NCI-H460 (cell line): ENCODE data around the gene SND1. TPM values are rescaled to one million over a fixed set of nuclear protein-coding genes. Genes with fewer than 3 reads are reported as not detected.
A peak's percentile ranks its signal among the peaks of the same experiment; 100 is the strongest.

ENCODE experiments used
- DNase-seq: peaks from one replicate; pipeline ENCODE4 v3.0.0-alpha.2; 2016; ENCODE audit warnings: low read depth; ENCODE audit errors: extremely low read depth
- total RNA-seq: library from RNA; depleted of rRNA; stranded (reverse); fragments of >200 nt; shearing (Covaris generic); gene quantifications from 2 replicates; pipeline ENCODE4 v1.2.3, GENCODE V29; 2014

The SND1 gene
- total RNA-seq, 1 experiment from 2014 or later: 193 TPM

DNA sequence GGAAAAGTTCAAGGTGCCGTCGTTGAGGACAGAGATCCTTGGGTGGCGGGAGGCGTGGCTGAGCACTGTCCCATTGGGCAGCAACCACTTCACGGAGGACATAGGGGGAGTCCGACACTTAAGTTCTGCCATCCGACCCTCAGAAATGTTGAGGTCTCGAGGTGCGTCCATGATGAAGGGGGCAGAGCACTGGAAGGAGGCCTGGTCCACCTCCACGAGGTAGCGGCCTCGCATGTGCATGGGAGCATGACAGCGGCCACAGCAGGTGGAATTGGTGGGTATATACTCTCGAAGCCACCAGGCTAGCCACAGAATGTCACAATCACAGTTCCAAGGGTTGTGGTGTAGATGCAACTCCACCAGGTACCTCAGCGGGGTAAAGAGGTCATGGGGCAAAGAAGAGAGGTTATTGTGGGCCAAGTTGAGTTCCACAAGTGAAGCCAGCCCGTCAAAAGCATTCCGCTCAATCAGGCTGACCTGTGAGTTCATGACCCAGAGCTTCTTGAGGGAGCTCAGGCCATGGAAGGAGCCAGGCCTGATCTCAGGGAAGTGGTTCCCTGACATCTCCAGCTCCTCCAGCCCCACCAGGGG lies 377.5 kb downstream of the SND1 start:
- DNase-seq: no peak

DNA sequence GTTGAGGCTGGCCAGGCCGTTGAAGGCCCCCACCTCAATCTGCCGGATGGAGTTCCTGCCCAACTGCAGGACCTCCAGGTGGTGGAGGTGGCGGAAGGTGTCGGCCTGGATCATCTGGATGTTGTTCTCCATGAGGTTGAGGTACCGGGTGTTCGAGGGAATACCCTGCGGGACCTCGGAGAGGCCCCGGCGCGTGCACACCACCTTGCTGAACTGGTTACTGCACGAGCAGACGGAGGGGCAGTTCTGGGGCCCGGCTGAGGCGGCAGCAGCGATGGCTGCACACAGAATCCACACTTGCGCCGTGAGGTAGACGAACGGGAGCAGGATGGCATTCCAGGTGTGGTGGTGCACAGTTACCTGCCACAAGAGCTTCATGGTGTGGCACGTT lies 378.3 kb downstream of the SND1 start:
- DNase-seq: no peak

DNA sequence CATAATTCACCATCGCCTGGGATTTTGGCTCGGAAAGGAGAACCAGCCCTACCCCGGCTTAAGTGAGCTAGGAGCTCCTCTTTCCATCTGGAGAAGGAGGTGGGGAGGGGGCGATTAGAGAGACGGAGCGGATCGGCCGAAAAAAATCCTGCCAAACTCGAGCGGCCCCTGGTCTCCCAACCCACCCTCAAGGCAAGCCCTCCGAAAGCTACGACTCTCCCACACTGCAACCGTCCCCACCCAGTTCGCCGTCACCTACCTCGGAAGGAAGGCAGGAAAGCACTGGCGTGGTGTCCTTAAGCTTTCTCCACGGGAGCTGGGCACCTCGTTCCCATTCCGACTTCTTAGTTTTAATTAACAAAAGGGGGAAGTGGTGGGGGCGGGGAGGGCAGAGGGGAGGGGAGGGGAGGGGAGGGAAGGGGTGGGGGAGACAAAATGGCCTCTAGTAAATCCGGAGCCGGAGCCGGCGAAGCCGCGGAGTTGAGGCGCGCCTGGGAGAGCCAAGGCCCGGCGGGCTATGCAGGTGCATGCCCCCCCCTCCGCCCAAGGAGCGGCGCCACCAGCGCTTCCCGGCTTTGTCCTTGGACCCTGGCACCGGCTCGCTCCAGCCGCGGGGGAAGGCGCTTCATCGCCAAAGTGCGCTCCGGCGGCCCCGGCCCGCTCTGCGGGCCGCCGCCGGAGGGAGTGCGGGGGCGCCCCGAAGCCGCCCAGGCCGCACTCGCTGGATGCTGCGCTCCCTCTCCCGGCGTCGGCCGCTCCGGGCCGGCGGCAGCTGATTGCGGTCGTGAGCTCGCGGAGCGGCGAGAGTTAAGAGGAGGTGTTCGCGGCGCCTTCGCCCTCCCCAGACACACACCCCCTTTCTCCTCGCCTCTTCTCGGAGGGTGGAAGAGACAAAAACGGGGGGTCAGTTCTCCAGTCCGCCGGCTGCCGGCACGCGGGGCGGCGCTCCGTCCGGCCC lies 378.9 kb downstream of the SND1 start, which contains the start of gene LRRC4:
Gene LRRC4, minus strand, starts transcription at position 784 of the 958 bp plus-strand sequence. CDS start 797 bp downstream, outside the sequence.
- no peak for DNase-seq

DNA sequence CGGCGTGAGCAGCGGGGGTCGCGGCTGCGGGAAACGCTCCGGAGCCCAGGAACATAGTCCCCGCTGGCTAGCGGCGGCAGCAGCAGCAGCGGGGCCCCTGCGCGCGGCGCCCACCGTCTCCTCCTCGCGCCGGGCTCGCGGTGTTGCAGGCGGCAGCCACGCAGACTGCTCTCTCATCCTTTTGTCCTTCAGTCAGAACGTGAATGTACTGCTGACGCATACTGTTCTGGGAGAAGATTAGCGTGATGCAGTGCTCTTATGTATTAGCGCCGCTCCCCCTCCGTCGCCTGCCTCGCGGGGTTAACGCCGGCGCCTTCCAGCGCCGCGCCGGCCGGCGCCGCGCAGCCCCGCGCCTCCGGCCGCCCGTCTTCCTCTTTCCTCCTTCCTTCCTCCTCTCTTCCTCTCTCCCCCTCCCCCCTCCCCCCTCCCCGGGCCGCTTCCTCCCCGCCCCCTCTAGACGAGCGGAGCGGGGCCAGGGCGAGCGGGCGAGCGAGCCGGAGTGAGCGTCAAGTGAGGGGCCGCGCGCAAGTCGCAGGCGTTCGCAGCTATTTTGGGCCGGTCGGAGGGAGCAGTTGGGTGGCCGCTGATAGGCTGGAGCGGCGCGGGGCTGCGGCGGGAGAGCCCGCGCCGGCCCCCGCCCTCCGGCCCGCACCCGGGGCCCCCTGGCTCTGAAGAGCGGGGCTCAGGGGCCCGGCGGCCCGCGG lies 380.1 kb downstream of the SND1 start:
- no peak for DNase-seq

DNA sequence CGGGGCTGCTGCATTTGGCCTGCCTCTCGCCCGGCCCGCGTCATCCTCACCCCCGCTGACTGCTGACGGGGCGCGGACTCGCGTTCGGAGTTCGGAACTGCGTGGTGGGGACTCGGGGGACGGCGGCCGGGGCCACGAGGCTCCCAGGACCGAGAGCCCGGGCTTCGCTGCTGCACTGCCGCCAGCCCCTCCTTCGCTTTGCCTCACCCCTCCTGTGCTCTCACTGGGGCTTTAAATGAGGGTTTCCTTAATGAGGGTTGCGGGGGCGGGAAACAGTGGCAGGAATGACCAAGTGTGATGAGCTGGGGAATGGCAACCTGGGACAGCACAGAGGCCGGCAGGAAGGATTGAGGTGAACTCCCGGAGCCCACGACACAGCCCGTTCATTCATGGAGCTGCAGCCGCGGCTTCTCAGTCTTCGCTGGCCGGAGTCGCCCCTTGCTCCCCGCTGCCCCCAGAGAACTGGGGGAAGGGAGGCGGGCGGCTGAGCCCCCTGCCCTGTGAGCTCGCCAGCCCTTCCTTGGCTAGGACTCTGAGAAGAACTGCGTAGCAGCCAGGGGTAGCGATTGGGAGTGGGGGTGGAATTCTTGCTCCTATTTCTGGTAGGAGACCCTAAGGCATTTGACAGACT lies 380.7 kb downstream of the SND1 start:
- no peak for DNase-seq

DNA sequence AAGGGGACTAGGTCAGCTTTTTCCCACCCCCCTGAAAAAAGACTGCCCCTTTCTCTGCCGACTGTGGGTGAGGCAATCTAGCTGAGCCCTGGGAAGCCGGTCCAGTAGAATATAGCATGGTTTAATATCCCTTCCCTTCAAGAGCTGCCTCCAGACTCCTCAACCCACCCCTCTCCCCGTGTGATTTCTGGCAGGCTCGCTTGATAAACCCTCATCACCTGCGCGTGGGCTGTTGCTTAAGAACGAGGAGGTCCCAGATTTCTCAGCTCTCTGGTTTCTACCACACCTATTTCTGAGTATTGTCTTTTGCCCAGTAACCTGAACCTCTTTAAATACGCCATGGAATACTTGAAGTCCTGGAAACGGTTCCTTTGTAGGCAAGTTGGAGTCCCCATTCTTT lies 381.3 kb downstream of the SND1 start:
- DNase-seq: no peak

DNA sequence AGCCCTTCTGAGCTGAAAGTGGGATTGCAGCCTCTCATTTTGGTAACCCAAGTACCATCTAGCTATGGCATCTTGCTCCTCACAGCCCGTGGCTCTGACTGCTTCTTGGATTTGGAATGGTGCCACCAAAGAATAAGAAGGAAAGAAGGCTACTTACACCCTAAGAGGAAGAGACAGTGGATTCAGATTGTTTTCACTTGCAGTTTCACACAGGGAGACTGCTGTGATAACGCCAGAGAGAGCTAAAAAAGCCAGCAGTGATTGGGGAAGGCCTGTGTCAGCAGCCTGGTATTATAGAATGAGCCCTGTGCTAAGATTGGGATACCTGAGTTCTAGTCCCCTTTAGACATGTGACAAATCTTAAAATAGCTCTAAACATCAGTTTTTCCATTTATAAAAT lies 382.8 kb downstream of the SND1 start:
- no peak for DNase-seq

DNA sequence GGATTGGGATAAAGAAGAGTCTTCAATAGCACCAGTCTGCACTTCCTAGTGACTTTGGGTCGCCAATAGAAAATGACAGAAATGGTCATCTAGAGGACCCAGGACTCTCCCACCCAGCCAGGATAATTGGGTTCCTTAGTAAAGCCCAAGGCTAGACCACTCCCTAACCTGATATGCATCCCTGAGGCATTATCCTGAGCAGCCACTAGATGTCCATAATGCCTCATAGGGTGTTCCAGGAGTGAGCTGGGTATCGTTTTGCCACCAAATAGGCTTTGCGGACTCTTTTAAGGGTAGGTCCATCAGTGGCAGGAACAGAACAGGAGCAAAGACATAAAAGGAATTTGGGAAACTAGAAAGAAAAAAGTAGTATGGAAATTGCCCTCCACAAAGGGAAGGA lies 383.7 kb downstream of the SND1 start:
- peak; percentile 9 for DNase-seq

DNA sequence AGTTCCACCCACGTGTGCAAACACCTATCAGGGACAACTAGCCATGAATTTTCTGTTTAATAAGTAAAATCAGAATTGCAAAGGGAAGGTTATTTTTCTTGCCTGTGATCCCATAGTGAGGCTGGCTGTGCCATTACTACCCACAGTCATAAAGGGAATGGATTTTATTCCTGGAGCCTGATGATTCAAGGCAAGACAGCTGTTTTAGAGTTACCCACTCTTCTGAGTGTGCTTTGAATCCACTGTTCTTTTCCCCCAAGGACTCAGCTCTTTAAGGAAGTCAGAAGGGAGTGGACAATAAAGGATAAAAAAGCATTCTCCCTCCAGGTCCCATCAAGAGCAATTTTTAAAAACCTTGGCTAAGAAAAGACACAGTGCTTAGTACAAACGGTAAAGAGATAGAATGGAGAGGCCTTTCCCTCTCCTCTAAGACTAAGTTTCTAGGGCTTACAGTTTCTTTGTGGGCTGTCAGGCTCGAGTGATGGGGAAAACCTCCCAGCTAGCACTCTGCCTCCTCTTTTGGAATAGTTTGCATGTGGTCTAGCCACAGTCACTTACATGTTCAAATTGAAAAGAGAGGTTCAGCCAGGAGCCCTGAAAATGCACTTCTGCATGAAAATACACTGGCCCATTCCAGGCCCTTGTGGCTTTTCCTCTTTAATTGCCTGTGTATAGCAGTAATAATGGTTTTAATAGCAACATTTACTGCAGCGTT lies 384.4 kb downstream of the SND1 start:
- DNase-seq: no peak

DNA sequence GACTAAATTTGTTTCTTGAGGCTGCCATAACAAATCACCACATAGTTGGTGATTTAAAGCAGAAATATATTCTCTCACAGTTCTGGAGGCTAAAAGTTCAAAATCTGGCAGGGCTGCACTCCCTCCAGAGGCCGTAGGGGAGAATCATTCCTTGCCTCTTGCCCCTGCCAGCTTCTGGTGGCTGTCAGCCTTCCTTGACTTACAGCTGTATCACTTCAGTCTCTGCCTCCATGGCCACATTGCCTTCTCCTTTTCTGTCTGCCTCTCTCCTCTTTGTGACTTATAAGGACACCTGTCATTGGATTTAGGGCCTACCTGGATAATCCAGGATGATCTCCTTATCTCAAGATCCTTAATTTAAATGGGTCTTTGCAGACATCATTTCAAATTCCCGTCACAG lies 385.1 kb downstream of the SND1 start:
- DNase-seq: no peak

DNA sequence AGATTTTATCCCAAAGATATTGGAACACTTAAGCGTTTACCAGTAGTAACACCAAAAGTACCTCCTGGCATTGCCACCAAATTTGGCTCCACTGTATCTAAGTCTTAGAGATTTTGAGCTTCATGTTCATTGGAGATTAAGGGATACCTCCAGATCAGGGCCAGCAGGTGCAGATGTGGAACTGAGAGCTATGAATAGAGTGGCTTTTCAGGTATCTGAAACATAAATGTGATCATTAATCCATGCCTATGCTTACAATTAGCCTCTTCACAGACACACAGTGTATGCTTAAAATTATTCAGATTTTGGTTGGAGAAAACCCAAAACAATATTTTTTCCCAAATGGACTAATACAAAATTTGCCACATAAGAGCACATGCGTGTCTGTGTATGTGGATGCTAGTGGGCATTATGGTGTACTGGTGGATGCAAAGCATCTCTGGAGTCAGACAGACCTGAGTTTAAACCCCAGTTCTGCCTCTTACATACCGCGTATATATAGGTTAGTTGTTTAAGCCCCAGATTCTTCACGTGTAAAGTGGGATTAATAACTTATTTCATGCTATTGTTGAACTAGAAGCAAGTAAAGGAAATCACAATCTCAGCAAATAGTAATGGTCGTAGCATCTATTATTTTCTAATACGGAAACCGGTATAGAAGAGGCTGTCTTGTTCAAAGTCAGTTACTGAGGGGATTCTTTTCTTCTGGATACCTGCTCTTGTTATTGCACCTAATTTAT lies 386.1 kb downstream of the SND1 start:
- DNase-seq: no peak

DNA sequence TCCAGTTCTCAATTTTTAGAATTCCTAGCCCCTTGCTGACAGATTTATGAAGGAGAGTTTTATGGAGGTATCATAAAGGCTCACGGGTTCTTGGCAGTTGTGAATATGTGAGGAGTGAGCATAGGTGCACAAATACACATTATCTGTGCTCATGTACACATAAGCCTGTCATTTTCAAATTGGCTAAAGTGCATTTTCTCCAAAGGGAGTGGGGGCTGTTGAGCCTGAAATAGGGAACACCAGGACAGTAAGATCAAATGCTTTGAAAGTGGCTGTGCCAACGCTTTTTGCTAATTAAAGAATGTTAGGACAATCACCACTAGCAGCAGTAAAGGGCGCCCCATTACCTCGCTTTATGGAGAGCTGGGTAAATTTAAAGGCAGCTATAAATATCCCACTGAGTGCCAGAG lies 387.6 kb downstream of the SND1 start:
- no peak for DNase-seq

DNA sequence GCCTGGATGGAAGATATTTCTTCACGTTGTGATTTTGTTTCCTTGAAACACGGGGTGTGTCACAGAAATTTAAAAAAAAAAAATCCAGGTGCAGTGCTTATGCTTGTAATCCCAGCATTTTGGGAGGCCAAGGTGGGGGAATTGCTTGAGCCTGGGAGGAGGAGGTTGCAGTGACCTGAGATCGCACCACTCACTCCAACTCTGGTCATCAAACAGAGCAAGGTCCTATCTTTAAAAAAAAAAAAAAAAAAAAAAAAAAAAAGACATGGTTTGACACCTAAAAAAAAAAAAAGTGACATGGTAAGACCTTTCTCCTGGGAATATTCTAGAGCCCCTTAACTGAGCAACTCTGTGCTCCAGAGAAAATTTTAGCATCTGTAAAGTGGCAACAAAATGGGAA lies 388.2 kb downstream of the SND1 start:
- no peak for DNase-seq

DNA sequence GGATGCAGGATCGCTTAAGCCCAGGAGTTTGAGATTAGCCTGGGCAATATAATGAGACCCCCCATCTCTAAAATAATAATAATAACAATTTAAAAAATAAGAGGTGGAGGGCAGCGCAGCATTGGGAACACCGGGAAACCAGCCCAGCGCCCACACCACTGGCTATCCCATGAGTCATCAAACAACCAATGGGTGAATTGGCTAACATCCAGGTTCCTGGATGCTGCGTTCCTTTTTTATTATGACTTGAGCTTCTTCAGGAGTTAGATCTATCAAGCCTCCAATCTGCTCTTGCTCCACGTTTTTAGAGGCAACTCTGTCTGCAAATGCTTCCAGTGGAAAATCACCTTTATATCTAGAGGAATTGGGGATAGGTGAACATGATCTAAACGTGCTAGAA lies 389.2 kb downstream of the SND1 start:
- DNase-seq: no peak

DNA sequence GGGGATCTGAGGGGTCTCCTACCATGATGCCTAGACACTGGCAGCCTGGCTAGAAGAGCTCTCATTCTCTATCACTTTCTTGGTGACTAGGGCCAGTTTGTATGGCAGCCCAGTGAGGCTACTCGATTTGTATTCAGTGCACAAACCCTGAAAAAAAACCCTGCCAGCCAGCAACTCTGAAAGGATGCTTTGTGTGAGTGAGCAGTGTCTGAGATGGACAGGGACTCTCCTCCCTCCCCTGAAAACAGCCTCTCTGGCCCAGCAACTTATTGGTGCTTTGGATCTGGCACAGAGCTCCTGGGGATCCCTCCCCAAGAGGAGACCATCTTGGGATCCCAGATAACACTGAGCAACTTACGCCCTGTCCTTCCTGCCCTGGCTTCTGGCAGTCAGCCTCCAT lies 390.0 kb downstream of the SND1 start:
- DNase-seq: no peak

DNA sequence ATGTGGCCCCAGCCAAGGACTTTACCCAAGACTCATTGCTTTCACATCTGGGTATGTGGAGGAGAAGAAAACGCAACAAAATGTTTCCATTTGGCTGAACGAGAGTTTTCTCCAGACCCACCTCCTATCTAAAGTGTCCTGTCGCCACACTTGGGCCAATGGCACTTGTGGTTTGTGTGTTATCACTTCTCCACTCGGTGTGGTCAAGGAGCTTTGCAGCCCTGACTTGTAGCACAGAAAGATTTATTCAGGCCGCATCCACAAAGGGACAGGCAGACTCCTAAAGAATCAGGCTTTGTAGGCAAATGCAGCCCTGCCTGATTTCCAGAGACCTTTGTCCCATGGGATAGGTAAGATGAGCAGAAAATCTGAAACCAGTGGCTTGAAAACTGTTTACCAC lies 392.1 kb downstream of the SND1 start:
- no peak for DNase-seq

DNA sequence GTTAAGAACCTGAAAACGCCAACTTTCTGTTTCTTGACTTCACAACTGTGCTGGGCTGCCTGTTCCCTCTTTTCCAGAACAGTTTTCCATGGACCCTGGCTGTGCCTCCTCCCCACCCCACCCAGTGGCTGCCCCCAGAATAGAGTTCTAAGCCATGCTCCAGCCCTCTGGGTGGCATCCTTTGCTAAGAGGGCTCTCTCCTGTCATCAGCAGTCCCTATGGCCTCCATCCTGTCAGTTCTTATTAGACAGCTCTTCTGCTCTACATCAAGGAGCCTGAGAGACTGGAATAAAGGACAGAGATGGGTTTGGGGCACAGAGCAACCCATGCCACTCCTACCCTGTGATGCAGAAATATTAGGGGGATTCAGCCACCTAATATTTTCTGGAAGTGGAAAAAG lies 393.2 kb downstream of the SND1 start:
- DNase-seq: no peak

DNA sequence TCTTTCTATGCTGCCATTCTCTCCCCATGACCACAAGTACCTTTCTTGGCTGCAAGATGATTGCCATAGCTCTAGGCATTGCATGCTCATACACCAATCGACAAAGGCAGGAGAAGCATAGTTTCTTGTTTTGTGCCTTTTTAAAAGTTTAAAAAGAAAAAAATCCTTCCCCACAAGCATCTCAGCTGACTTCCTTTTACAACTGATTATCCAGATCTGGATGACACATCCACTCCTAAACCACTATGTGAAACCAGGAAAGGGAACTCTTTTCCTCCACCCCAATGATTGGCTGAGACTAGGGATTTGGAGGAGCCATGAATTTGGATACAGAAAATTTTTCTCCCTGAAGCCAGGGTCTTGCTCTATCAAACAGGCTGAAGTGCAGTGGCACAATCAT lies 393.8 kb downstream of the SND1 start:
- no peak for DNase-seq

DNA sequence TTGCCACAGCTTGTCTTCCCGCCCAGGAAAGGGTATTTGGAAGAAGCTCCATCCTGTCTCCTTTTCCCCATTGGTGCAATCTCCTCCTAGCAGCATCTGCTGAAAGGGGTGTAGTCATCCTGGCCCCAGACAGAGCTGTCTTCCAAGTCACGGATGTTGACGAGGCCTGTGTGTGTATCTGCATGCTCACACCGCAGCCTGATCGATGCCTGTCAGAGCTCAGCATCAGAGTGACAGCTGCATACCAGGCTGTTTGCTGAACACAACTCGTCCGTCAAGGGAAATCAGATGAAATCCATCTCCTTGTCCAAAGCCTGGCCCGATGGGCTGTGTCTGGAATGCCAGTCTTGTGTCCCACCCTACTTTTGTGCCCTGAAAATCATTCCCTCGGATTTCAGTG lies 400.4 kb downstream of the SND1 start:
- DNase-seq: no peak

DNA sequence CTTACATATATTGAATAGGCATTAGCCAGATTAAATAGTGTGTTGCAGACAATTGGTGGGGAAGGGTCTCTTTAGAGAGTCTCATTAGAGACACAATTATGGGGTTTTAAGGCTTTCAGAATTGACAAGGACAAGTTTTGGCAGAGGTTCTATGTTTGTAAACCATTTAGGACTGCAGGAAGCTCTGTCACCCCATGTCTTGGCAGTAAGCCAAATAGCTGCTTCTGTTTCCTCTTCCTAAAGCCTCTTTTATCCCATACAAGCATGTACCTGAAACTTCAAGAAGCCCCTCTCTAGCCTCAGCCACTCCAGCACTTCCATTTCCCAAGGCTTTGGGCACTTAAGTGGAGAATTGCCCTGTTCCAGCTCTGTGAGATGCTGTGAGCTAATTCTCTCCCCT lies 401.0 kb downstream of the SND1 start:
- DNase-seq: no peak
